Mammary epithelial cell (primary cell): ENCODE data around the gene MOB3A.

Experiments used
- CTCF ChIP-seq, 2 donors: IDR thresholded peaks in 1 of 2; conservative IDR thresholded peaks in 1 of 2; 2 replicates each; pipeline ENCODE4 v1.5.1; 2011 to 2012; ENCODE audit warnings: inconsistent platforms in 2 of 2, low read length in 2 of 2, mild to moderate bottlenecking in 2 of 2, control low read depth in 1 of 2, low read depth in 1 of 2; ENCODE audit not compliant: insufficient read depth in 1 of 2; ENCODE audit errors: extremely low read depth in 1 of 2
- EZH2 ChIP-seq: IDR thresholded peaks from 2 replicates; pipeline ENCODE4 v1.6.1; 2012; ENCODE audit warnings: low read length, inconsistent platforms, borderline replicate concordance

- TF ChIP-seq CTCF (conservative IDR thresholded peaks at IDR 0.05 in 1 of 2, IDR thresholded peaks at IDR 0.05 in 1 of 2; ENCODE audit: extremely low read depth in 1 of 2, insufficient read depth in 1 of 2, low read depth in 1 of 2, low read length in 2 of 2) (no peak), EZH2 (no peak)
Measured at GRCh38 chr19:2099937-2100718, 4.0 kb upstream of the MOB3A start.
